ENCODE data around the gene NFIA. TPM values are rescaled to one million over a fixed set of nuclear protein-coding genes. Genes with fewer than 3 reads are reported as not detected.
A peak's percentile ranks its signal among the peaks of the same experiment; 100 is the strongest.

Gene NFIA
- total RNA-seq, 1 experiment from 2014 or later, result 0.35 TPM

DNA sequence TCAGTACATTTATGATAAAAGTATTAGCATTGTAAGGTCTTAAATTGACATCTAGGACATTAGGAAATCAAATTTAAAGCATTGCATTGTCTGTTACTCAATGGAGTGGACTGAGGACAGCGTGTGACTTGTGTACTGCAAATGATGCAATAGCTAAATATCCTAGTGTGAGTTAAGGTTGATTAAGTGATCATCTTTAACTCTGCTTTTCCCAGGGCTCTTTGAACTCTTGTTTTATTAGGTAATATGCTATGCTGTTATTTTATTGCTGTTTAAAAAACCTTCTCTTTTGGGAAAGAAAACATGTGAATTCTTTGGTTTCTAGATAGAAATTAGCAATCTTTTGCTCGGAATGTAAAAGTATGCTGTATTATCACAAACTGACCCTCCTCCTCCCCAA lies 38.6 kb downstream of the NFIA start:
- Histone ChIP-seq H3K9ac (ENCODE audit: extremely low read depth, insufficient read length, low read length) (no peak overlapping the region), H2BK12ac (ENCODE audit: insufficient read length, low read depth, low read length) (no peak overlapping the region), H2BK15ac (ENCODE audit: low read depth, low read length) (no peak overlapping the region), H3K14ac (ENCODE audit: insufficient read depth, low read length) (no peak overlapping the region), H3K4me2 (ENCODE audit: insufficient read depth, insufficient read length, low read length) (no peak overlapping the region), H2BK5ac (ENCODE audit: insufficient read length, low read length) (no peak overlapping the region), H3K18ac (ENCODE audit: insufficient read length, low read depth, low read length) (no peak overlapping the region), H2BK120ac (ENCODE audit: low read depth, low read length, poor library complexity, severe bottlenecking) (no peak overlapping the region), H3K79me1 (ENCODE audit: insufficient read depth, low read depth, low read length, poor library complexity, severe bottlenecking) (no peaks in the 10 kb centered on the region), H2AK5ac (ENCODE audit: insufficient read length, low read length) (no peak overlapping the region), H3K23me2 (ENCODE audit: insufficient read length, low read depth, low read length, poor library complexity, severe bottlenecking) (no peaks in the 10 kb centered on the region), H2BK20ac (ENCODE audit: low read depth, low read length, poor library complexity, severe bottlenecking) (no peak overlapping the region), H4K8ac (replicated peaks; ENCODE audit: insufficient read length, low read depth, low read length) (no peak overlapping the region), H3K56ac (ENCODE audit: insufficient read length, low read depth, low read length) (no peak overlapping the region), H3K23ac (ENCODE audit: insufficient read length, low read depth, low read length) (no peak overlapping the region), H3K9me3 (ENCODE audit: control insufficient read depth, low read depth, low read length) (no peaks in the 10 kb centered on the region), H3K27me3 (ENCODE audit: insufficient read depth, low read length) (no peaks in the 10 kb centered on the region), H4K20me1 (ENCODE audit: control insufficient read depth, insufficient read depth, insufficient read length) (no peaks in the 10 kb centered on the region), H3K4me1 (ENCODE audit: insufficient read depth, low read length) (no peaks in the 10 kb centered on the region), H3K79me2 (ENCODE audit: insufficient read depth, low read length) (no peaks in the 10 kb centered on the region), H4K91ac (ENCODE audit: insufficient read length, low read depth, low read length) (no peak overlapping the region), H4K5ac (ENCODE audit: insufficient read length, low read depth, low read length) (no peak overlapping the region), H2AFZ (ENCODE audit: low read length) (no peak overlapping the region), H3K4ac (ENCODE audit: low read depth, low read length) (no peak overlapping the region), H3K27ac (ENCODE audit: insufficient read length, low read depth, low read length) (no peak overlapping the region), H3T11ph (ENCODE audit: low read length) (no peak overlapping the region)
- no peaks in the 10 kb centered on the region for H3K36me3 Mint-ChIP-seq (ENCODE audit: insufficient read depth in 1 of 3, low read depth in 3 of 3)
- no CpG with 5 or more reads among the region's 2 CpGs for WGBS (ENCODE audit: extremely low coverage, insufficient read length, low lambda C conversion rate)
- DNase-seq, result no peak
- TF ChIP-seq, protein P1, sequence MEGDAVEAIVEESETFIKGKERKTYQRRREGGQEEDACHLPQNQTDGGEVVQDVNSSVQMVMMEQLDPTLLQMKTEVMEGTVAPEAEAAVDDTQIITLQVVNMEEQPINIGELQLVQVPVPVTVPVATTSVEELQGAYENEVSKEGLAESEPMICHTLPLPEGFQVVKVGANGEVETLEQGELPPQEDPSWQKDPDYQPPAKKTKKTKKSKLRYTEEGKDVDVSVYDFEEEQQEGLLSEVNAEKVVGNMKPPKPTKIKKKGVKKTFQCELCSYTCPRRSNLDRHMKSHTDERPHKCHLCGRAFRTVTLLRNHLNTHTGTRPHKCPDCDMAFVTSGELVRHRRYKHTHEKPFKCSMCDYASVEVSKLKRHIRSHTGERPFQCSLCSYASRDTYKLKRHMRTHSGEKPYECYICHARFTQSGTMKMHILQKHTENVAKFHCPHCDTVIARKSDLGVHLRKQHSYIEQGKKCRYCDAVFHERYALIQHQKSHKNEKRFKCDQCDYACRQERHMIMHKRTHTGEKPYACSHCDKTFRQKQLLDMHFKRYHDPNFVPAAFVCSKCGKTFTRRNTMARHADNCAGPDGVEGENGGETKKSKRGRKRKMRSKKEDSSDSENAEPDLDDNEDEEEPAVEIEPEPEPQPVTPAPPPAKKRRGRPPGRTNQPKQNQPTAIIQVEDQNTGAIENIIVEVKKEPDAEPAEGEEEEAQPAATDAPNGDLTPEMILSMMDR (conservative IDR thresholded peaks at IDR 0.05), result no peak
- H3K9me3 Mint-ChIP-seq, result no peaks in the 10 kb centered on the region
- H3K27me3 Mint-ChIP-seq (ENCODE audit: low read depth), result no peaks in the 10 kb centered on the region
- peak overlapping the region in 1 of 3 experiments; percentile 33; a peak in 1 of 7 replicates for H3K27ac Mint-ChIP-seq
- H3K4me1 Mint-ChIP-seq, result peaks cover 9 to 12% of the 10 kb centered on the region in 2 experiments; a peak in 3 of 4 replicates
- H3K4me3 Mint-ChIP-seq, result no peak overlapping the region

Measured in H9 (cell line).